IMR-90 (cell line): ENCODE results near the gene RAB33B. TPM values are rescaled to one million over a fixed set of nuclear protein-coding genes. Genes with fewer than 3 reads are reported as not detected.
A peak's percentile ranks its signal among the peaks of the same experiment; 100 is the strongest.

Experiments used
- ATAC-seq: fragments of 200-7000 bp; cut with Tn5 transposase; 2 replicates; pipeline ENCODE4 v1.9.1; 2020; ENCODE audit warnings: low read depth, mild to moderate bottlenecking, moderate library complexity
- BruUV-seq: library from RNA; stranded (reverse); fragments of 400-500 nt; replicated peaks from 2 replicates; lab custom pipeline; 2021; lab: Mats Ljungman, UMichigan
- CTCF ChIA-PET: fragments of 300-600 bp; formaldehyde crosslinking; extraction: SDS; loops from one replicate; lab custom pipeline; 2021; ENCODE audit warnings: antibody characterized with exemption; lab: Yijun Ruan, JAX
- POLR2A ChIA-PET: fragments of 300-600 bp; sonication (Branson Sonifier 250); formaldehyde crosslinking; loops from one replicate; lab custom pipeline; 2022; ENCODE audit warnings: antibody characterized with exemption; ENCODE audit not compliant: unreplicated experiment; lab: Charles Lee
- DNase-seq: peaks from one replicate; pipeline ENCODE4 v3.0.0; 2013
- H2AFZ ChIP-seq: replicated peaks from 2 replicates; pipeline ENCODE3; 2013; ENCODE audit warnings: low read length, mild to moderate bottlenecking; ENCODE audit not compliant: poor library complexity
- H2AK5ac ChIP-seq: 2 replicates; pipeline ENCODE4 v1.6.1; 2013; ENCODE audit warnings: low read depth, low read length, inconsistent platforms
- H2AK9ac ChIP-seq: replicated peaks from 2 replicates; pipeline ENCODE3; 2013; ENCODE audit warnings: mild to moderate bottlenecking, low read depth, low read length, moderate library complexity; ENCODE audit not compliant: poor library complexity
- H2BK120ac ChIP-seq: 2 replicates; pipeline ENCODE4 v1.6.1; 2013; ENCODE audit warnings: low read depth, low read length, inconsistent platforms
- H2BK15ac ChIP-seq: 3 replicates; pipeline ENCODE4 v1.6.1; 2013; ENCODE audit warnings: low read depth, low read length, inconsistent platforms
- H2BK20ac ChIP-seq: 2 replicates; pipeline ENCODE4 v1.6.1; 2013; ENCODE audit warnings: low read depth, mild to moderate bottlenecking, inconsistent platforms, low read length, moderate library complexity
- H2BK5ac ChIP-seq: 2 replicates; pipeline ENCODE4 v1.6.1; 2013; ENCODE audit warnings: mild to moderate bottlenecking, low read depth, low read length, inconsistent platforms; ENCODE audit not compliant: poor library complexity, severe bottlenecking
- H3K14ac ChIP-seq: replicated peaks from 2 replicates; pipeline ENCODE4 v1.6.1; 2013; ENCODE audit warnings: low read depth, low read length, inconsistent platforms
- H3K18ac ChIP-seq: 2 replicates; pipeline ENCODE4 v1.6.1; 2013; ENCODE audit warnings: low read depth, low read length, control low read depth
- H3K23ac ChIP-seq: 2 replicates; pipeline ENCODE4 v1.6.1; 2013; ENCODE audit warnings: low read depth, low read length, inconsistent platforms
- H3K27ac ChIP-seq: 2 replicates; pipeline ENCODE4 v1.5.1; 2013; ENCODE audit warnings: mild to moderate bottlenecking, control low read depth, low read length; ENCODE audit not compliant: insufficient read depth
- H3K27me3 ChIP-seq: 2 replicates; pipeline ENCODE4 v1.6.1; 2013; ENCODE audit warnings: low read length; ENCODE audit not compliant: control insufficient read depth, insufficient read depth
- H3K36me3 ChIP-seq: 2 replicates; pipeline ENCODE4 v1.6.1; 2013; ENCODE audit warnings: low read length, mixed read lengths; ENCODE audit not compliant: control insufficient read depth, insufficient read depth
- H3K4ac ChIP-seq: 2 replicates; pipeline ENCODE4 v1.6.1; 2013; ENCODE audit warnings: low read depth, low read length, inconsistent platforms
- H3K4me1 ChIP-seq: 2 replicates; pipeline ENCODE4 v1.6.1; 2013; ENCODE audit warnings: low read length, mixed read lengths; ENCODE audit not compliant: control insufficient read depth, insufficient read depth
- H3K4me2 ChIP-seq: 2 replicates; pipeline ENCODE4 v1.6.1; 2013; ENCODE audit warnings: low read depth, mild to moderate bottlenecking, control low read depth, low read length, moderate library complexity
- H3K4me3 ChIP-seq: 2 replicates; pipeline ENCODE4 v1.5.1; 2013; ENCODE audit warnings: low read depth, mild to moderate bottlenecking, control low read depth, low read length, moderate library complexity; ENCODE audit not compliant: insufficient read depth
- H3K56ac ChIP-seq: 2 replicates; pipeline ENCODE4 v1.6.1; 2013; ENCODE audit warnings: low read length, inconsistent platforms; ENCODE audit not compliant: insufficient read depth; ENCODE audit errors: extremely low read depth
- H3K79me1 ChIP-seq, 2 experiments: 2 replicates each; pipeline ENCODE4 v1.6.1; 2013; ENCODE audit warnings: low read length in 2 of 2, inconsistent platforms in 1 of 2, low read depth in 1 of 2
- H3K9ac ChIP-seq: 2 replicates; pipeline ENCODE4 v1.6.1; 2013; ENCODE audit warnings: low read depth, low read length, control low read depth
- H3K9me1 ChIP-seq: 2 replicates; pipeline ENCODE4 v1.6.1; 2013; ENCODE audit warnings: low read length, inconsistent platforms; ENCODE audit not compliant: insufficient read depth
- H3K9me3 ChIP-seq: 2 replicates; pipeline ENCODE4 v1.6.1; 2013; ENCODE audit warnings: low read length; ENCODE audit not compliant: control insufficient read depth, insufficient read depth
- H4K20me1 ChIP-seq: 2 replicates; pipeline ENCODE4 v1.6.1; 2013; ENCODE audit warnings: low read length, inconsistent platforms; ENCODE audit not compliant: insufficient read depth
- H4K5ac ChIP-seq: 2 replicates; pipeline ENCODE4 v1.6.1; 2013; ENCODE audit warnings: mild to moderate bottlenecking, low read depth, low read length, control low read depth
- H4K8ac ChIP-seq, 2 experiments: 2 replicates each; pipeline ENCODE4 v1.6.1; 2013; ENCODE audit warnings: low read depth in 2 of 2, low read length in 2 of 2, control low read depth in 1 of 2, inconsistent platforms in 1 of 2
- H4K91ac ChIP-seq: 2 replicates; pipeline ENCODE4 v1.6.1; 2013; ENCODE audit warnings: low read depth, low read length, inconsistent platforms; ENCODE audit not compliant: insufficient read depth
- BHLHE40 ChIP-seq: fragments of 150-350 bp; IDR thresholded peaks from 2 replicates; pipeline ENCODE4 v1.6.1; 2016; ENCODE audit warnings: mild to moderate bottlenecking, low read depth, low read length
- CTCF ChIP-seq: conservative IDR thresholded peaks from 2 replicates; pipeline ENCODE4 v1.5.1; 2012; ENCODE audit warnings: mild to moderate bottlenecking, low read depth, low read length, improper control_type of control experiment
- FOS ChIP-seq: fragments of 150-350 bp; IDR thresholded peaks from 2 replicates; pipeline ENCODE4 v1.6.1; 2016; ENCODE audit warnings: low read depth, low read length
- MAZ ChIP-seq: IDR thresholded peaks from 2 replicates; pipeline ENCODE4 v1.6.1; 2012; ENCODE audit warnings: low read depth, mild to moderate bottlenecking, low read length, improper control_type of control experiment, moderate library complexity, borderline replicate concordance
- SMC3 ChIP-seq: fragments of 150-350 bp; IDR thresholded peaks from 2 replicates; pipeline ENCODE4 v1.6.1; 2016; ENCODE audit warnings: low read depth, mild to moderate bottlenecking, antibody characterized with exemption, low read length, moderate library complexity
- USF2 ChIP-seq: fragments of 150-350 bp; IDR thresholded peaks from 2 replicates; pipeline ENCODE4 v1.6.1; 2017; ENCODE audit warnings: mild to moderate bottlenecking, antibody characterized with exemption, low read length, low read depth
- WGBS, 2 experiments: methylation state at CpG; one replicate each; pipeline versions ENCODE4 v1.1.5 to v1.1.7; 2013; ENCODE audit warnings: missing lambda C conversion rate in 2 of 2; ENCODE audit not compliant: insufficient read length in 1 of 2; ENCODE audit errors: extremely low coverage in 2 of 2; 5-methylcytosine and 5-hydroxymethylcytosine counted together
- dilution Hi-C: fragments of 300-500 bp; cut with HindIII; formaldehyde crosslinking; loops from one replicate; pipeline ENCODE4 v1.14.3; 2018; ENCODE audit warnings: low sequenced_read_pairs; ENCODE audit not compliant: unreplicated experiment
- in situ Hi-C: fragments of 300-500 bp; cut with MboI; formaldehyde crosslinking; loops from 3 replicates; pipeline ENCODE4 v1.14.3; 2019; ENCODE audit warnings: low sequenced_read_pairs, inconsistent platforms, mixed read lengths
- intact Hi-C: fragments of 100-400 bp; cut with micrococcal nuclease; formaldehyde crosslinking; loops from 2 replicates; pipeline ENCODE4 v1.10.0; 2022
- polyA plus RNA-seq, 3 experiments: library from polyadenylated mRNA; depleted of rRNA; stranded (reverse); fragments of >200 nt; gene quantifications; 2 replicates each; pipeline ENCODE4 v1.2.3, GENCODE V29; 2012; ENCODE audit warnings: low replicate concordance in 1 of 3
- total RNA-seq: library from RNA; depleted of rRNA; stranded (reverse); fragments of >200 nt; gene quantifications from 2 replicates; pipeline ENCODE4 v1.2.3, GENCODE V29; 2012

The RAB33B gene
- total and polyA plus RNA-seq, 2 of the 4 experiments (the other 2 are of a cell fraction): 3.7 to 7.3 TPM

GRCh38 chr4:139453041-139453370 is 915 bp upstream of the RAB33B start:
- Histone ChIP-seq H2AK9ac (peak overlapping the region; percentile 62), H3K9me1 (peaks cover 4% of the 10 kb centered on the region; the same call in 1 of the 2 replicates), H3K23ac (peak overlapping the region; percentile 78), H2BK20ac (no peak overlapping the region), H3K4me2 (peak overlapping the region; percentile 93), H3K18ac (peak overlapping the region; percentile 47), H3K56ac (peak overlapping the region; percentile 20), H2AFZ (peak overlapping the region; percentile 97), H3K4me3 (peak overlapping the region; percentile 86), H3K9me3 (no peaks in the 10 kb centered on the region), H4K20me1 (no peaks in the 10 kb centered on the region; the same call in 1 of the 2 replicates), H2BK15ac (no peak overlapping the region; the same call in 2 of the 3 replicates), H3K79me1 (peaks cover 16 to 59% of the 10 kb centered on the region in 2 experiments), H3K27ac (peak overlapping the region; percentile 85), H4K91ac (peak overlapping the region; percentile 67; the same call in 1 of the 2 replicates), H3K4ac (peak overlapping the region; percentile 78), H3K36me3 (no peaks in the 10 kb centered on the region), H3K27me3 (no peaks in the 10 kb centered on the region), H2AK5ac (peak overlapping the region; percentile 23; the same call in 1 of the 2 replicates), H2BK120ac (peak overlapping the region; percentile 81; the same call in 1 of the 2 replicates), H3K9ac (peak overlapping the region; percentile 68), H4K8ac (peak overlapping the region; percentile 63 to 77), H3K4me1 (peaks cover 3% of the 10 kb centered on the region), H3K14ac (peak overlapping the region; percentile 92), H4K5ac (peak overlapping the region; percentile 55), H2BK5ac (peak overlapping the region; percentile 81)
- no CpG with 5 or more reads among the region's 15 CpGs for WGBS, 2 experiments
- intact Hi-C loops (loop anchor here (5.0 kb wide), 1 partner anchor 276 kb away; the partner anchor contains the start of gene ELF2), dilution Hi-C loops (no loop called here), in situ Hi-C loops (no loop called here)
- no TSS peak for BruUV-seq
- CTCF ChIA-PET: interaction anchor here (0.6 kb wide), 1 partner anchor 32 kb away, joined by 3 read pairs; no protein-coding TSS in a partner anchor
- no peak for DNase-seq
- peak; percentile 26 for TF ChIP-seq CTCF
- TF ChIP-seq MAZ: no peak
- no peak for TF ChIP-seq FOS
- TF ChIP-seq BHLHE40: no peak
- TF ChIP-seq SMC3: 0 out of 2 replicates have a peak, but pooled peaks have one; percentile 1
- no peak for TF ChIP-seq USF2
- no peak; the same call in 1 of the 2 replicates for ATAC-seq
- POLR2A ChIA-PET: interaction anchor here (0.6 kb wide), 1 partner anchor 73 kb away, joined by 3 read pairs; no protein-coding TSS in a partner anchor
